Colonic mucosa (tissue), 4 donors: Measurements from ENCODE around the gene CA7. TPM values are rescaled to one million over a fixed set of nuclear protein-coding genes. Genes with fewer than 3 reads are reported as not detected.

Experiments used
- DNase-seq: peaks from one replicate; pipeline ENCODE4 v3.0.0-alpha.2; 2020
- H3K27ac ChIP-seq: fragments of 200-600 bp; one replicate; pipeline ENCODE4 v1.8.0; 2021
- H3K27me3 ChIP-seq: fragments of 200-600 bp; one replicate; pipeline ENCODE4 v1.8.0; 2021
- H3K36me3 ChIP-seq: fragments of 200-600 bp; one replicate; pipeline ENCODE4 v1.8.0; 2021
- H3K4me1 ChIP-seq: fragments of 200-600 bp; one replicate; pipeline ENCODE4 v1.8.0; 2021; ENCODE audit warnings: mild to moderate bottlenecking
- H3K4me3 ChIP-seq: fragments of 200-600 bp; one replicate; pipeline ENCODE4 v1.8.0; 2021
- H3K9ac ChIP-seq, 2 donors: one replicate each; pipeline ENCODE4 v1.7.0; 2013; ENCODE audit warnings: control low read depth in 2 of 2, low read depth in 2 of 2, low read length in 2 of 2
- H3K9me3 ChIP-seq: fragments of 200-600 bp; one replicate; pipeline ENCODE4 v1.8.0; 2021
- intact Hi-C: fragments of 100-400 bp; cut with DNase I; formaldehyde crosslinking; loops from one replicate; pipeline ENCODE4 v1.14.1; 2022
- total RNA-seq, 2 donors: library from RNA; stranded (reverse); fragmentation: NEBNext Ultra II Directional in 1 of 2; extraction: Animal tissue kit (Norgen Biotek cat#: 25700) in 1 of 2; gene quantifications; one replicate each; pipeline ENCODE4 v1.2.1, GENCODE V29; 2021
- TF ChIP-seq, protein P1 (sequence below): fragments of 200-600 bp; IDR thresholded peaks from one replicate; pipeline ENCODE4 v1.8.0; 2022; ENCODE audit warnings: antibody characterized with exemption, mild to moderate bottlenecking
- donor health status: healthy.
- donor health status: DM: no; HTN: no; CAD: no.
- donor health status: DM: no; HTN: no; CAD: no.

Gene CA7
- total RNA-seq, 2 donors from 2014 or later, result 46.2 to 120 TPM

DNA sequence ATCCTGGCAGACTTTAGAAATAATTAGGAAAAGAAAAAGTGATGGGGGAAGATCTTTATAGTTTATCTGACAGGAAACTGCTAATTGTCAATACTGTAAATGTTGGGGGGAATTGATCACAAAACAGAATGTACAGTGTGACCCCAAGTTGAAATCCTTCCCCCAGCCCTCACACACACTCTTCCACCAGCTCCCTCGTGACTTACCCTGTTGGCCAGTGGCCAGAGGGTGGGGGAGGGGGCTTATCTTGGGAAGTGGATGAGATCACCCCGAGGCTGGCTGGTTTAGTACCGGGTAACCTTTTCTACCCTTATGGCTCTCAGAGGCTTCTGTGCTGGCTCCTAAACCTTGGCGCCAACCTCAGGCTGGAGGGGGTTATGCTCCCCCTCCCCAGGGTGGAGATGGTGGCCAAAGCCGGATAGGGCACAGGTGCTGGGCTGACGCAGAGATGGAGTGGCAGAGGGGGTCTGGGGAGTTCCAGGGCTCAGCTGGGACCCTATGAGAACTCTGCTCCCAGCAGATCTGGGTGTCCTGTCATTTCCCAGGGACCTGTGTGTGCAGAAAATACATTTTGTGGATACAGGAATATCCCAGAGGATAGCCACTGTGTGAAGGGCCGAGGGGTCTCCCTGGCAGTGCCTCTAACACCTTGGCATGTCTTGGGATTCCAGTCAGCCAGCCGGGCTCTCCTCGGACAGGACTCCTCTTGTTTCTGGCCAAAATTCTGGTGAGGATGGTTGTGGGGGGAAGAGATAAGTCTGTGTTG lies 55.9 kb downstream of the CA7 start:
- no peak overlapping the region for H3K4me3 ChIP-seq
- TF ChIP-seq, protein P1, sequence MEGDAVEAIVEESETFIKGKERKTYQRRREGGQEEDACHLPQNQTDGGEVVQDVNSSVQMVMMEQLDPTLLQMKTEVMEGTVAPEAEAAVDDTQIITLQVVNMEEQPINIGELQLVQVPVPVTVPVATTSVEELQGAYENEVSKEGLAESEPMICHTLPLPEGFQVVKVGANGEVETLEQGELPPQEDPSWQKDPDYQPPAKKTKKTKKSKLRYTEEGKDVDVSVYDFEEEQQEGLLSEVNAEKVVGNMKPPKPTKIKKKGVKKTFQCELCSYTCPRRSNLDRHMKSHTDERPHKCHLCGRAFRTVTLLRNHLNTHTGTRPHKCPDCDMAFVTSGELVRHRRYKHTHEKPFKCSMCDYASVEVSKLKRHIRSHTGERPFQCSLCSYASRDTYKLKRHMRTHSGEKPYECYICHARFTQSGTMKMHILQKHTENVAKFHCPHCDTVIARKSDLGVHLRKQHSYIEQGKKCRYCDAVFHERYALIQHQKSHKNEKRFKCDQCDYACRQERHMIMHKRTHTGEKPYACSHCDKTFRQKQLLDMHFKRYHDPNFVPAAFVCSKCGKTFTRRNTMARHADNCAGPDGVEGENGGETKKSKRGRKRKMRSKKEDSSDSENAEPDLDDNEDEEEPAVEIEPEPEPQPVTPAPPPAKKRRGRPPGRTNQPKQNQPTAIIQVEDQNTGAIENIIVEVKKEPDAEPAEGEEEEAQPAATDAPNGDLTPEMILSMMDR, result no peak
- H3K27ac ChIP-seq, result peak overlapping the region; percentile 59
- no peaks in the 10 kb centered on the region for H3K36me3 ChIP-seq
- peaks cover 22% of the 10 kb centered on the region for H3K4me1 ChIP-seq
- no peaks in the 10 kb centered on the region for H3K9me3 ChIP-seq
- no peaks in the 10 kb centered on the region for H3K27me3 ChIP-seq
- peak; percentile 93 for DNase-seq
- H3K9ac ChIP-seq, result peak overlapping the region in 1 of 2 donors; percentile 64
- intact Hi-C loops, result loop anchor here (5.0 kb wide), 1 partner anchor 32 kb away; the partner anchor contains the start of gene CIAO2B

DNA sequence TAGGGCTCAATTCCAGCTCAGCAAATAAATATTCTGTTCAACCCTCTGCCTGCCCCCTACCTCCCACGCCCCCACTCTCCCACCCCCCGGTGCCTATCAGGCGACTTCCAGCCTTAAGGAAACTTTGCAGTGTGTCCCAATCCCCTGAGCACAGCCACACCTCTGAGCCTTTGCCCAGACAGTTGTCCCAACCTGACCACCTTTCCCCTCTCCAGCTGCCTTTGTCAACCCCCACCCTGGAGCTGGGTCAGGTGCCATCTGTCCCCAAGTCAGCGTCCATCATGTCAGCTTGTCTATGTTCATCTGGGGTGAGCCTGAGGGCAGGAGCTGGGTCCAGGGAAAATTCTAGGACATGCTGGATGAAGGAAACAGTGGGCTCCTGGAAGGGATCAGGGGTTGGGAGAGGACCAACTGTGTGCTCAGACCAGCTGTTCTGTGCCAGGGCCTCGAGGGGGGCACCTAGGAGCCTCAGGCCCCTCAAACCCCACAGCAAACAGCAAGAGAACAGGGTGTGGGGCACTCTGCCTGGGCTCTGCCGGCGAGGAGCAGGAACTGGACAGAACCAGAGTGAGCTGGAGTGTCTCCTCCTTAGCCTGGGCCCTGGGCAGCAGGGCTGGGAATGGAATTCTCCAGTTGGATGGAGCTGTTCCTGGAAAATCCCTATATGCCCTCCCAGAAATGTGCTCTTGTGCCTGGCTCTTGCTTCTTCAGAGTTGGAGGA lies 56.7 kb downstream of the CA7 start:
- no peaks in the 10 kb centered on the region for H3K9me3 ChIP-seq
- intact Hi-C loops, result no loop called here
- peak overlapping the region in 1 of 2 donors; percentile 64 for H3K9ac ChIP-seq

DNA sequence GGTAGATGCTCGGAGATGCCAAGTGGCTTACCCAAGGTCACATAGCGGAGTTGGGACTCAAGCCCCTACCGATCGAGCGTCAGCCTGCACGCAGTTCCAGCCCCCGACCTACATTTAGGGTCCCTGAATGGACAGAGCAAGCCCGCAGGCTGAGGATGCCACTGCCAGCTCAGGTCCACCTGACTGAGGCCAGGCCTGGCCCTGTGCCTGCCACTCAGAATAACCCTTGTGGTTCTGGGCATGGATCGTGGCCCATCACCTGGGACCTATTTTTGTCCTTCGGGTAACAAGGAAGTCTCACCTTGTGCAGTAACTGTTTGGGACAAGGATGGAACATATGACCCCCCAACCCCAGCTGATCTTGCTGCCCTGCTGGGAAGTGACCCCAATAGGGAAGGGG lies 57.4 kb downstream of the CA7 start:
- intact Hi-C loops, result no loop called here
- H3K9ac ChIP-seq, result peak overlapping the region in 1 of 2 donors; percentile 64
- no peak for DNase-seq
- no peak overlapping the region for H3K4me3 ChIP-seq
- H3K9me3 ChIP-seq, result no peaks in the 10 kb centered on the region
- no peaks in the 10 kb centered on the region for H3K27me3 ChIP-seq
- TF ChIP-seq, protein P1, result no peak
- H3K27ac ChIP-seq, result no peak overlapping the region
- H3K36me3 ChIP-seq, result no peaks in the 10 kb centered on the region
- H3K4me1 ChIP-seq, result peaks cover 12% of the 10 kb centered on the region

More for the DNA sequence above, 56.7 kb downstream of the CA7 start:
- peak; percentile 78 for DNase-seq
- H3K4me1 ChIP-seq, result peaks cover 15% of the 10 kb centered on the region
- H3K27me3 ChIP-seq, result no peaks in the 10 kb centered on the region
- H3K36me3 ChIP-seq, result no peaks in the 10 kb centered on the region
- H3K4me3 ChIP-seq, result no peak overlapping the region
- TF ChIP-seq, protein P1, result no peak
- H3K27ac ChIP-seq, result peak overlapping the region; percentile 59

DNA sequence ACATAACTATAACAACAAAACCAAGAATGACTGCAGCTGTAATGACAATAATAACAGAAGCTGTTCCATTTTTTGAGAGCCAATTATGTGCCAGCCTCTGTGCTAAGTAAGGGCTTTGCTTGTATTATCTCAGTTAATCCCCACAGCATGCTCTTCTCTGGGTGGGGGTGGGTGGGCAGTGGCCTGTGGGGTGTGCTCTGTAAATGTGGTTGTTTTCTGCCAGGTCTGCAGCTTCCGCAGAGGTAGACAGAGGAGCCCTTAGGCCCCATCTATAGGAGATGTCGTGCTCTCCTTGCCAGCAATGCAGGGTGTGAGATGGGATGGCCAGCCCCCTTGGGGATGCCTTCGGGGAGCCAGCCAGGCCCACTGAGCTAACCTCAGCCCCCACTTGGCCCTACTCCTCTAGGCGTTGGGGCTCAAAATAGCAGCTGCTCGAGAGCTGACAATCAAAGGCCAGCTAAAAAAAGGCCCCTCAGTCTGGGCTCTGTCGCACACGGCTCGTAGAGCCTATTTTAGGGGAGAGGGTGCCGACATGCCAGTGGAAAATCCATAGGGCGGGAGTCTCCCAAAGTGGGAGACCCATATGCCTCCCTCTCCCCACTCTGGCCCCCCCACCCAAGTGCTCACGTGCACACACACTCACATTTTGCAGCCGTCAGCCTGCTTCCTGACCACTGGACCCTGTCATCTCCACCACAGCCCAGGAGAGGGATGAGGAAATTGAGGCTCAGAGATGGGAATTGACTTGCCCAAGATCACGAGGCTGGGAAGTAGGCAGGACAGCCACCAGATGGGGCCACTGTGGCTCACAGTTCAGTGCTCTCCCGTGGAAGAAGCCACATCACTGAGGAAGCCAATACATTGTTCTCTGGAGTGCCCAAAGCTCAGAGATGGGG lies 58.7 kb downstream of the CA7 start:
- Histone ChIP-seq H3K9me3 (no peaks in the 10 kb centered on the region), H3K4me1 (peaks cover 12% of the 10 kb centered on the region), H3K9ac (no peak overlapping the region), H3K27me3 (no peaks in the 10 kb centered on the region), H3K27ac (no peak overlapping the region), H3K36me3 (no peaks in the 10 kb centered on the region), H3K4me3 (no peak overlapping the region)
- TF ChIP-seq, protein P1, result no peak
- DNase-seq, result no peak
- intact Hi-C loops, result no loop called here

Other genes starting within 250 kb of the CA7 start
- gene CMTM3, start 239.7 kb upstream of the CA7 start, total RNA-seq, result 1 to 10 TPM; 4.0 to 7.9 TPM
- 100 to 1,000 TPM; 150 to 212 TPM for gene CMTM4, start 147.7 kb upstream of the CA7 start, total RNA-seq
- 100 to 1,000 TPM; 138 to 162 TPM for gene DYNC1LI2, start 92.8 kb upstream of the CA7 start, total RNA-seq
- under 1 TPM in 1 of 2 donors, not detected in 1; 0.22 TPM for gene TERB1, start 42.8 kb upstream of the CA7 start, total RNA-seq
- 10 to 100 TPM; 42.2 to 62.0 TPM for gene NAE1, start 13.4 kb upstream of the CA7 start, total RNA-seq
- 10 to 100 TPM; 16.0 to 25.9 TPM for gene PDP2, start 36.1 kb downstream of the CA7 start, total RNA-seq
- gene CDH16, start 74.5 kb downstream of the CA7 start, total RNA-seq, result 1 to 10 TPM in 1 of 2 donors, under 1 TPM in 1; 0.72 to 1.8 TPM
- 1 to 10 TPM; 1.4 to 4.0 TPM for gene RRAD, start 81.1 kb downstream of the CA7 start, total RNA-seq
- 100 to 1,000 TPM; 105 to 146 TPM for gene CIAO2B, start 90.0 kb downstream of the CA7 start, total RNA-seq
- 100 to 1,000 TPM; 407 to 525 TPM for gene CES2, start 91.1 kb downstream of the CA7 start, total RNA-seq
- gene CES3, start 116.9 kb downstream of the CA7 start, total RNA-seq, result 100 to 1,000 TPM; 136 to 169 TPM
- 1 to 10 TPM; 5.9 to 7.8 TPM for gene CES4A, start 144.2 kb downstream of the CA7 start, total RNA-seq
- gene CBFB, start 184.7 kb downstream of the CA7 start, total RNA-seq, result 10 to 100 TPM; 41.5 TPM